Measurements from ENCODE around the gene RET. TPM values are rescaled to one million over a fixed set of nuclear protein-coding genes. Genes with fewer than 3 reads are reported as not detected.

RET gene
- total and polyA plus RNA-seq, 7 donors = 1.8 to 6.5 (median 3.9) TPM; not detected in 2

DNA sequence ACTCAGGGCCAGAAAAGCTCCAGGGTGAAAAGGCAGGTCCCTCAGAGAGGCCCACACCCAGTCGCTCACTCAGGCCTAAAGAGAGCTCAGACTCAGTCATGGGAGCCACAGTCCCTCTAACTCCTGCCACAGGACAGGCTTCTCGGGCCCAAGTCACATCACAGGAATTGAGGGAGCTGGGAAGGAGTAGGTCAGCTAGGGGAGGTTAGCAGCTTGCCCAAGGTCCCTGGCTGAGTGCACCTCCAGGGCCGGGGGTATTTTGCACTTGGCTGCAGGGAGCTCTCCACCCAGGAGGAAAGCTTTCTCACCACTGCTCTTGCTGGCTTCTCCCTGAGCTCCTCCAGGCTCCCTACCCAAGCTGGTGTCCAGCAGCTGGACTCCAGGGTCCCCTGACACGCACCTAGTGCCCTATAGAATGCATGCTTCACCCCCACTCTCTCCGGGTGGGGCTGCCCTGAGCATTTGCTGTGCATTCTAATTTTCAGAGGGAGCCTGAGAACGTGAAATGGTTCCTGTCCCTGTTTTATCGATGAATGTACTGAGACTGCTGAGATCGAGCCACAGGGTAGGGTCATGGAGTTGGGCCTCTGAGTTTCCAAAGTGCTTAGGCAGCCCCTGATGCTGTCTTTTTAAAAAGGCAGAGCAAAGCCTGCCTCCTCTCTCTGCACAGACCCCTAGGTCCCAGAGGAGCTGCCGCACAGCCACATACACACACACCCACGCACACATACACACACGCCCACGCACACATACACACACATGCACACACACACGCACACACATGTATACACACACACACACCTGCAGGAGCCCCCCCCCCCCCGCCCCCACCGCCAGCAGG lies 37.9 kb upstream of the RET start:
- H3K4me3 ChIP-seq = no peak overlapping the region
- WGBS, 2 donors = 84 to 85% methylated on average over 15 of the region's 15 CpGs
- no peak overlapping the region for H3K27ac ChIP-seq
- H3K4me1 ChIP-seq = peaks cover 0 to 6% (median 0%) of the 10 kb centered on the region in 4 donors
- TF ChIP-seq, protein P1, sequence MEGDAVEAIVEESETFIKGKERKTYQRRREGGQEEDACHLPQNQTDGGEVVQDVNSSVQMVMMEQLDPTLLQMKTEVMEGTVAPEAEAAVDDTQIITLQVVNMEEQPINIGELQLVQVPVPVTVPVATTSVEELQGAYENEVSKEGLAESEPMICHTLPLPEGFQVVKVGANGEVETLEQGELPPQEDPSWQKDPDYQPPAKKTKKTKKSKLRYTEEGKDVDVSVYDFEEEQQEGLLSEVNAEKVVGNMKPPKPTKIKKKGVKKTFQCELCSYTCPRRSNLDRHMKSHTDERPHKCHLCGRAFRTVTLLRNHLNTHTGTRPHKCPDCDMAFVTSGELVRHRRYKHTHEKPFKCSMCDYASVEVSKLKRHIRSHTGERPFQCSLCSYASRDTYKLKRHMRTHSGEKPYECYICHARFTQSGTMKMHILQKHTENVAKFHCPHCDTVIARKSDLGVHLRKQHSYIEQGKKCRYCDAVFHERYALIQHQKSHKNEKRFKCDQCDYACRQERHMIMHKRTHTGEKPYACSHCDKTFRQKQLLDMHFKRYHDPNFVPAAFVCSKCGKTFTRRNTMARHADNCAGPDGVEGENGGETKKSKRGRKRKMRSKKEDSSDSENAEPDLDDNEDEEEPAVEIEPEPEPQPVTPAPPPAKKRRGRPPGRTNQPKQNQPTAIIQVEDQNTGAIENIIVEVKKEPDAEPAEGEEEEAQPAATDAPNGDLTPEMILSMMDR (IDR thresholded peaks at IDR 0.05) = no peak
- no peak for TF ChIP-seq POLR2AphosphoS5 (IDR thresholded peaks at IDR 0.05)
- no peak for TF ChIP-seq EP300 (IDR thresholded peaks at IDR 0.05)
- no peak for TF ChIP-seq POLR2A (IDR thresholded peaks at IDR 0.05)
- intact Hi-C loops (cut with DNase I) = no loop called here
- no peak for DNase-seq
- H3K27me3 ChIP-seq = no peaks in the 10 kb centered on the region
- no peaks in the 10 kb centered on the region for H3K36me3 ChIP-seq
- H3K9me3 ChIP-seq = no peaks in the 10 kb centered on the region

DNA sequence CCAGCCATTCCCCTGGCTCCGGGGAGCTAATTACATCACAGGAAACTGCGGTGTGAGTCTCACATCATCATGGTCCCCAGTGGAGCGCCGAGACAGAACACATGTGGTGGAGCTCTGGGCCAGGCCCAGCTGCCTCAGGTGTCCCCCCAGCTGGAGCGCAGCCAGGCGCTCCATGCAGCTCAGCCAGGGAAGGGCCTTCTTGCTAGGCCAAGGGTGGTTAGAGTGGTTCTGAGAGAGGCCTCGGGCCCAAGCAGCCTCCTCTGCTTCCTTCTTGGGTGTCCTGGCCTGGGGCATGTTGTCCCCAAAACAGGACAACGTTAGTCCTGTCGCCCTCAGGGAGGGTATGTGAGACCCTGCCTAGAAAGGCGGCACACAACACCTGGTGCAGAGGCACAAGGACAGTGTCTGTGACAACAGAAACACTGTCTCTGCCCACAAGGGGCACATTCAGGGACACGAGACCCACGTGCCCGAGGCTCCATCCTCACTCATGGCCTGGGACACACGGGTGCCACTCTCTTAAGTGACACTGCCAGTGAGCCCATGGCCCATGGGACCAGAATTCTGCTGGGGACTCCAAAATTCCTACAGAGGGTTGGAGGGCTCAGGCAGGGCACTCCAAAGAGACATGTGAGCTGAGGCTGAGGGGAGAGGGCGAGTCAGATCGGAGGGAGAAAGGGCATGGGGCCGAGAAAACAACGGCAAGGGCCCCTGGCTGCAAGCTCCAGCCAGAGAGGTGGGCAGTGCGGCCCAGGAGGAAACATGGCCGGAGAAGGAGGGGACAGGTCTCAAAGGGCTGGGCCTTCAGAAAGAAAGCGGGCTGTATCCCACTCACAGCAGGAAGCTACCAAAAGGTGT lies 37.0 kb upstream of the RET start:
- DNase-seq = peak; percentile 45
- Histone ChIP-seq H3K4me3 (no peak overlapping the region), H3K27me3 (no peaks in the 10 kb centered on the region), H3K36me3 (no peaks in the 10 kb centered on the region), H3K9me3 (no peaks in the 10 kb centered on the region), H3K27ac (no peak overlapping the region), H3K4me1 (peaks cover 0 to 6% (median 0%) of the 10 kb centered on the region in 4 donors)
- intact Hi-C loops (cut with DNase I) = no loop called here
- WGBS, 2 donors = 88 to 91% methylated on average over 21 of the region's 21 CpGs
- no peak for TF ChIP-seq POLR2A (IDR thresholded peaks at IDR 0.05)
- TF ChIP-seq POLR2AphosphoS5 (IDR thresholded peaks at IDR 0.05) = no peak
- TF ChIP-seq, protein P1 (IDR thresholded peaks at IDR 0.05) = no peak
- no peak for TF ChIP-seq EP300 (IDR thresholded peaks at IDR 0.05)

DNA sequence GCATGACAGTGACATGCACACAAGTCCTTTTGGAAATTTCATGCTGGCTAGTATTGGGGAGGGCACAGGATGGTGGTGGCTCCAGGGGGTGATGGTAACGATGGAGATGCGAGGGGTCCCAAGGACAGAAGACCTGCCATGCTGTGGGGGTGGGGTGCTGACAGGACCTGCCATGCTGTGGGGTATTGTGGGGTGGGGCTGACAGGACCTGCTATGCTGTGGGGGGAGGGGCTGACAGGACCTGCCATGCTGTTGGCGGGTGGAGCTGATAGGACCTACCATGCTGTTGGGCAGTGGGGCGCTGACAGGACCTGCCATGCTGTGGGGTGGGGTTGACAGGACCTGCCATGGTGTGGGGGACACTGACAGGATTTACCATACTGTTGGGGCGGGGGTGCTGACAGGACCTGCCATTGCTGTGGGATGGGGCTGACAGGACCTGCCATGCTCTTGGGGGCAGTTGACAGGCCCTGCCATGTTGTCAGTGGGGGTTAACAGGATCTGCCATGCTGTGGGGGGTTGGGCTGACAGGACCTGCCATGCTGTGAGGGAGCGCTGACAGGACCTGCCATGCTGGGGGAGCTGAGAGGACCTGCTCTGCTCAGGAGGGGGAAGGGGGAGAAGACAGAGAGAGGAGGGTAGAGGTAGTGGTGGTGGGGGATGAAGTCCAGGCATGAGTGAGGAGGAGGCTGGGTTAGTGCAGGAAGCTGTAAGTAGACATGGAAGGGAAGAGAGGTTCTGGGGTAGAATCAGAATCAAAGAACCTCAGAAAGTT lies 36.2 kb upstream of the RET start:
- DNase-seq = peak; percentile 58
- intact Hi-C loops (cut with DNase I) = no loop called here
- Histone ChIP-seq H3K4me3 (no peak overlapping the region), H3K9me3 (no peaks in the 10 kb centered on the region), H3K4me1 (peaks cover 0 to 6% (median 0%) of the 10 kb centered on the region in 4 donors), H3K27me3 (no peaks in the 10 kb centered on the region), H3K36me3 (no peaks in the 10 kb centered on the region), H3K27ac (no peak overlapping the region)
- 91 to 93% methylated on average over 6 of the region's 6 CpGs for WGBS, 2 donors
- TF ChIP-seq POLR2A (IDR thresholded peaks at IDR 0.05) = no peak
- TF ChIP-seq EP300 (IDR thresholded peaks at IDR 0.05) = no peak
- TF ChIP-seq, protein P1 (IDR thresholded peaks at IDR 0.05) = no peak
- TF ChIP-seq POLR2AphosphoS5 (IDR thresholded peaks at IDR 0.05) = no peak

DNA sequence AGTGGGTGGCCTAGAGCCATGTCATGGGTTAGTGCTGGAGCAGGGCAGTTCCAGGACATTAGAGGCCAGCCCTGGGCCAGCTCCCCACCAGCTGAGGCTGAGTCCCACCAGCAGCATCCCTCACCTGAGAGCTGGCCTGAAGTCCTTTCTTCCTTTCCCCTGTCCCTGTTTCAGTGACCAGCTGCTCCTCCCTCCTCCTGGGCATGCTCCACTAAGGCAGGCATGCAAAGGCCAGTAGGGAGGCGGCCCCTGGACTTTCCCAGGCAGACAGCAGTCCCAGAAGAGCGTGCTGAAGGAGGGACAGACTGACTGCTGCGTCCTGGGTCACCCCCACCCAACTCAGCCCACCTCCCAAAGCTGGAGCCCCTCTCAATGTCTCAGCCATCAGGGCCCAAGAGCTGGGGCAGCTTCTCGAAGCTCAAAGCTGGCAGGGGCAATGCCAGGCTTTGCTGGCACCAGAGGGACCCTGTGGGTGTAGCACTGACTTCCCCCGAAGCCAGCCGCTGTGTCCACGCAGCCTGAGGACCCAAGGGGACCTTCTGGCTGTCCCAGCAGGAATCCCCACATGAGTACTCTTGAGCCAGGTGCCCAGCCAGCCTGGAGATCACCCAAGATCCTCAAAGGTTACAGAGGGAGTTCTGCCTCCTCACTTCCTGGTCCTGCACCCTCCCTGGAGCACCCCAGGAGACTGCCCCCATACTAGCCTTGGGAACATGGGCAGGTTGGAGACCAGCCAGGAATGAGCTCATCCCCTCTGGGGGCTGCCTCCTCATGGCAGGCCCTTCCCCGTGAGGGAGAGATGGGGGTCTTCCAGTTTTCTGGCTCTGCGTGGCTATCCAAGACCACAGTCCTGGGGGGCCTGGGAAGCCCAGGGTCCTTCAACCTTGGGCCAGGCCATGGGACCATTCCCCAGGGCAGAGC lies 35.2 kb upstream of the RET start:
- H3K36me3 ChIP-seq = no peaks in the 10 kb centered on the region
- peak; percentile 45 for DNase-seq
- WGBS, 2 donors = 85 to 88% methylated on average over 9 of the region's 9 CpGs

More for the DNA sequence above, 35.2 kb upstream of the RET start:
- H3K27ac ChIP-seq = no peak overlapping the region
- TF ChIP-seq POLR2AphosphoS5 (IDR thresholded peaks at IDR 0.05) (no peak), POLR2A (IDR thresholded peaks at IDR 0.05) (no peak), EP300 (IDR thresholded peaks at IDR 0.05) (no peak)
- TF ChIP-seq, protein P1 (IDR thresholded peaks at IDR 0.05) = no peak
- no peaks in the 10 kb centered on the region for H3K4me1 ChIP-seq
- H3K4me3 ChIP-seq = no peak overlapping the region
- intact Hi-C loops (cut with DNase I) = no loop called here
- no peaks in the 10 kb centered on the region for H3K27me3 ChIP-seq
- no peaks in the 10 kb centered on the region for H3K9me3 ChIP-seq

Data from sigmoid colon (tissue), 7 donors.